Peyer's patch (tissue), 4 donors: Measurements from ENCODE around the gene DOCK7. TPM values are rescaled to one million over a fixed set of nuclear protein-coding genes. Genes with fewer than 3 reads are reported as not detected.

Source experiments
- DNase-seq, 3 donors: peaks; one replicate each; pipeline ENCODE4 v3.0.0-alpha.2; 2017 to 2019
- H3K27ac ChIP-seq, 4 donors: fragments of 200-600 bp; sonication (generic); one replicate each; pipeline ENCODE4 v1.5.1; 2016 to 2019
- H3K27me3 ChIP-seq, 2 donors: fragments of 200-600 bp; sonication (generic); one replicate each; pipeline ENCODE4 v1.5.1; 2019
- H3K36me3 ChIP-seq, 3 donors: fragments of 200-600 bp; sonication (generic); one replicate each; pipeline ENCODE4 v1.5.1; 2016 to 2019
- H3K4me1 ChIP-seq, 4 donors: fragments of 200-600 bp; sonication (generic); one replicate each; pipeline ENCODE4 v1.5.1; 2016 to 2019
- H3K4me3 ChIP-seq, 4 donors: fragments of 200-600 bp; sonication (generic); 1 replicate in 3 of 4; 2 replicates in 1 of 4; pipeline ENCODE4 v1.5.1; 2016 to 2019; ENCODE audit warnings: mild to moderate bottlenecking in 1 of 4
- H3K9me3 ChIP-seq, 4 donors: fragments of 200-600 bp; sonication (generic); one replicate each; pipeline ENCODE4 v1.5.1; 2016 to 2019; ENCODE audit warnings: mild to moderate bottlenecking in 1 of 4
- POLR2A ChIP-seq, 2 donors: fragments of 450-650 bp; IDR thresholded peaks; one replicate each; pipeline ENCODE4 v1.5.1; 2017; ENCODE audit warnings: antibody characterized with exemption in 2 of 2, mild to moderate bottlenecking in 2 of 2, moderate library complexity in 2 of 2
- total RNA-seq, 4 donors: library from RNA; depleted of rRNA; stranded (reverse); fragments of >200 nt; gene quantifications; one replicate each; pipeline ENCODE4 v1.1.0, GENCODE V29; 2016
- TF ChIP-seq, protein P1 (sequence below), 6 experiments: fragments of 450-650 bp in 4 of 6; fragments of 200-600 bp in 2 of 6; sonication (generic) in 1 of 6; IDR thresholded peaks; one replicate each; pipeline ENCODE4 v1.5.1; 2017 to 2019; ENCODE audit warnings: antibody characterized with exemption in 6 of 6, mild to moderate bottlenecking in 3 of 6, moderate library complexity in 1 of 6

Gene DOCK7
- total RNA-seq, 4 donors from 2014 or later: 33.4 to 52.0 (median 46.8) TPM

DNA sequence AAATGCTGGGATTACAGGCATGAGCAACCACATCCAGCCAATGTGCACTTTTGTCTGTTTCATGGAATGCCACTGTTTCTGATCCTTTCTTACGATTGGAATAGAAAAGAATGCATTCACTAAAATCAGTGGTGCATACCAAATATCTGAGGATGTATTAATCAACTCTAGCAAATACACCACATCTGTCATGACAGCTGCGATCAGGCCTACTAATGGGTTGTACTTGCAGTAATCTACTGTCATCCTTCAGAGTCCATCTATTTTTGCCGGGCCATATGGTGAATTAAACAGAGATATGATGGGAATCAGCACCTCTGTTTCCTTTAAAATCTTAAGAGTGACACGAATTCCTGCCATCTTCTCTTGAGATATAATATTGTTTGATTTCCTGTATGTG lies 259.8 kb downstream of the DOCK7 start:
- Histone ChIP-seq H3K4me3 (no peak overlapping the region), H3K4me1 (no peaks in the 10 kb centered on the region), H3K27ac (no peak overlapping the region), H3K9me3 (no peaks in the 10 kb centered on the region), H3K36me3 (no peaks in the 10 kb centered on the region), H3K27me3 (no peaks in the 10 kb centered on the region)
- no peak for TF ChIP-seq POLR2A (IDR thresholded peaks at IDR 0.05)
- TF ChIP-seq, protein P1, sequence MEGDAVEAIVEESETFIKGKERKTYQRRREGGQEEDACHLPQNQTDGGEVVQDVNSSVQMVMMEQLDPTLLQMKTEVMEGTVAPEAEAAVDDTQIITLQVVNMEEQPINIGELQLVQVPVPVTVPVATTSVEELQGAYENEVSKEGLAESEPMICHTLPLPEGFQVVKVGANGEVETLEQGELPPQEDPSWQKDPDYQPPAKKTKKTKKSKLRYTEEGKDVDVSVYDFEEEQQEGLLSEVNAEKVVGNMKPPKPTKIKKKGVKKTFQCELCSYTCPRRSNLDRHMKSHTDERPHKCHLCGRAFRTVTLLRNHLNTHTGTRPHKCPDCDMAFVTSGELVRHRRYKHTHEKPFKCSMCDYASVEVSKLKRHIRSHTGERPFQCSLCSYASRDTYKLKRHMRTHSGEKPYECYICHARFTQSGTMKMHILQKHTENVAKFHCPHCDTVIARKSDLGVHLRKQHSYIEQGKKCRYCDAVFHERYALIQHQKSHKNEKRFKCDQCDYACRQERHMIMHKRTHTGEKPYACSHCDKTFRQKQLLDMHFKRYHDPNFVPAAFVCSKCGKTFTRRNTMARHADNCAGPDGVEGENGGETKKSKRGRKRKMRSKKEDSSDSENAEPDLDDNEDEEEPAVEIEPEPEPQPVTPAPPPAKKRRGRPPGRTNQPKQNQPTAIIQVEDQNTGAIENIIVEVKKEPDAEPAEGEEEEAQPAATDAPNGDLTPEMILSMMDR (IDR thresholded peaks at IDR 0.05): no peak
- no peak for DNase-seq

DNA sequence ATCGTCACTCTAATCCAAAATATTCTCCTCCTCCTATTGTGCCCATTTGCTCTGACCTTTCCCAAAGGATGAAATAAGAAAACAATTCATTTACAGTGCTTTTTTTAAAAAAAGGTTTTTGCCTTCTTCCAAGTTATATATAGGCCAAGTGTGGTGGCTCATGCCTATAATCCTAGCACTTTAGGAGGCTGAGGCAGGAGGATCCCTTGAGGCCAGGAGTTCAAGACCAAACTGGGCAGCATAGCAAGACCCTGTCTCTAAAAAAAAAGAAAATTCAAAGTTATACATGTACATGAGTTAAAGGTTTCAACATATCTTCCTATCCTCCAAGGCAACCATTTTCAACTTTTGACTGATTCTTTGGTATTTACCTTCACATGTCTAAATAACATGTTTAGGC lies 261.4 kb downstream of the DOCK7 start:
- Histone ChIP-seq H3K4me1 (no peaks in the 10 kb centered on the region), H3K9me3 (no peaks in the 10 kb centered on the region), H3K36me3 (no peaks in the 10 kb centered on the region), H3K27me3 (no peaks in the 10 kb centered on the region), H3K4me3 (no peak overlapping the region), H3K27ac (no peak overlapping the region)
- DNase-seq: no peak
- TF ChIP-seq POLR2A (IDR thresholded peaks at IDR 0.05): no peak
- TF ChIP-seq, protein P1 (IDR thresholded peaks at IDR 0.05): no peak

- Histone ChIP-seq H3K27ac (no peak overlapping the region), H3K36me3 (no peaks in the 10 kb centered on the region), H3K27me3 (no peaks in the 10 kb centered on the region), H3K9me3 (no peaks in the 10 kb centered on the region), H3K4me3 (no peak overlapping the region), H3K4me1 (no peaks in the 10 kb centered on the region)
- DNase-seq: no peak
- TF ChIP-seq POLR2A (IDR thresholded peaks at IDR 0.05): no peak
- TF ChIP-seq, protein P1 (IDR thresholded peaks at IDR 0.05): no peak
Observed at GRCh38 chr1:62426237-62426636, 261.9 kb downstream of the DOCK7 start.

- no peak for DNase-seq
- Histone ChIP-seq H3K27me3 (no peaks in the 10 kb centered on the region), H3K4me3 (no peak overlapping the region), H3K9me3 (no peaks in the 10 kb centered on the region), H3K36me3 (no peaks in the 10 kb centered on the region), H3K4me1 (no peaks in the 10 kb centered on the region), H3K27ac (no peak overlapping the region)
- TF ChIP-seq POLR2A (IDR thresholded peaks at IDR 0.05): no peak
- TF ChIP-seq, protein P1 (IDR thresholded peaks at IDR 0.05): no peak
Observed at GRCh38 chr1:62425041-62425440, 263.1 kb downstream of the DOCK7 start.

- no peak overlapping the region for H3K27ac ChIP-seq
- no peaks in the 10 kb centered on the region for H3K4me1 ChIP-seq
- DNase-seq: no peak
- TF ChIP-seq, protein P1 (IDR thresholded peaks at IDR 0.05): no peak
- TF ChIP-seq POLR2A (IDR thresholded peaks at IDR 0.05): no peak
- no peaks in the 10 kb centered on the region for H3K36me3 ChIP-seq
- no peaks in the 10 kb centered on the region for H3K27me3 ChIP-seq
- no peak overlapping the region for H3K4me3 ChIP-seq
- no peaks in the 10 kb centered on the region for H3K9me3 ChIP-seq
Observed at GRCh38 chr1:62424411-62424810, 263.8 kb downstream of the DOCK7 start.
